ENCODE data around the gene RNF26. TPM values are rescaled to one million over a fixed set of nuclear protein-coding genes. Genes with fewer than 3 reads are reported as not detected.

RNF26 gene
- total RNA-seq, 1 donor = 5.2 TPM

GRCh38 chr11:119339589-119340334 is 5.4 kb downstream of the RNF26 start:
- peak overlapping the region; percentile 63 for H3K4me3 ChIP-seq (ENCODE audit: low read depth, low read length)
- peak; percentile 84 for TF ChIP-seq CTCF (IDR thresholded peaks at IDR 0.05; ENCODE audit: insufficient read depth, low read depth, low read length)
- peak; percentile 60 for DNase-seq (ENCODE audit: low read depth)

GRCh38 chr11:119340335-119341221 is 6.3 kb downstream of the RNF26 start, which contains the start of gene C1QTNF5:
TSS of gene C1QTNF5 (minus strand) at chr11:119340883. CDS start at chr11:119340397, 486 bp downstream.
- peak; percentile 74 for DNase-seq (ENCODE audit: low read depth)
- no peak for TF ChIP-seq CTCF (IDR thresholded peaks at IDR 0.05; ENCODE audit: insufficient read depth, low read depth, low read length)
- peak within 1 kb of the TSS; percentile 63 for H3K4me3 ChIP-seq (ENCODE audit: low read depth, low read length)

GRCh38 chr11:119341222-119342022 is 7.1 kb downstream of the RNF26 start:
- TF ChIP-seq CTCF (IDR thresholded peaks at IDR 0.05; ENCODE audit: insufficient read depth, low read depth, low read length) = no peak
- peak overlapping the region; percentile 63 for H3K4me3 ChIP-seq (ENCODE audit: low read depth, low read length)
- no peak for DNase-seq (ENCODE audit: low read depth)

GRCh38 chr11:119342023-119342300 is 7.6 kb downstream of the RNF26 start:
- H3K4me3 ChIP-seq (ENCODE audit: low read depth, low read length) = no peak overlapping the region
- no peak for DNase-seq (ENCODE audit: low read depth)
- TF ChIP-seq CTCF (IDR thresholded peaks at IDR 0.05; ENCODE audit: insufficient read depth, low read depth, low read length) = no peak

- no peak for DNase-seq (ENCODE audit: low read depth)
- H3K4me3 ChIP-seq (ENCODE audit: low read depth, low read length) = no peak overlapping the region
- no peak for TF ChIP-seq CTCF (IDR thresholded peaks at IDR 0.05; ENCODE audit: insufficient read depth, low read depth, low read length)
Observed at GRCh38 chr11:119342362-119343130, 8.2 kb downstream of the RNF26 start.

GRCh38 chr11:119343726-119344125 is 9.4 kb downstream of the RNF26 start:
- no peak overlapping the region for H3K4me3 ChIP-seq (ENCODE audit: low read depth, low read length)
- no peak for TF ChIP-seq CTCF (IDR thresholded peaks at IDR 0.05; ENCODE audit: insufficient read depth, low read depth, low read length)
- no peak for DNase-seq (ENCODE audit: low read depth)
